ENCODE data around the gene ADARB1. TPM values are rescaled to one million over a fixed set of nuclear protein-coding genes. Genes with fewer than 3 reads are reported as not detected.

The ADARB1 gene
- polyA plus RNA-seq, 1 donor (not counting 4 experiments of a cell fraction or from before 2014, with no cell fraction given): 13.0 TPM

GRCh38 chr21:45076245-45076711, 1.9 kb downstream of the ADARB1 start:
- Histone ChIP-seq H3K4me2 (ENCODE audit: control insufficient read depth, extremely low read depth, insufficient read depth, low read depth, low read length) (peak overlapping the region; percentile 96), H3K79me2 (ENCODE audit: control insufficient read depth, insufficient read depth, low read length) (peaks cover 42% of the 10 kb centered on the region), H3K27me3 (ENCODE audit: control insufficient read depth, extremely low read depth, insufficient read depth, low read length) (no peaks in the 10 kb centered on the region), H3K27ac (ENCODE audit: control insufficient read depth, insufficient read depth, low read length) (no peak overlapping the region), H3K9ac (ENCODE audit: control insufficient read depth, extremely low read depth, insufficient read depth, low read length) (no peak overlapping the region), H2AFZ (ENCODE audit: control insufficient read depth, low read length) (no peak overlapping the region), H3K4me3 (ENCODE audit: control insufficient read depth in 2 of 3, extremely low read depth in 1 of 3, insufficient read depth in 2 of 3, low read depth in 1 of 3, low read length in 3 of 3) (peak overlapping the region; percentile 6 to 83 (median 80)), H3K9me1 (ENCODE audit: control insufficient read depth, extremely low read depth, insufficient read depth, low read length) (no peaks in the 10 kb centered on the region), H3K4me1 (ENCODE audit: control insufficient read depth, extremely low read depth, insufficient read depth, low read length) (peaks cover 26% of the 10 kb centered on the region), H4K20me1 (ENCODE audit: control insufficient read depth, extremely low read depth, insufficient read depth, low read length) (peaks cover 11% of the 10 kb centered on the region), H3K36me3 (ENCODE audit: control insufficient read depth in 2 of 2, extremely low read depth in 1 of 2, insufficient read depth in 2 of 2, low read length in 2 of 2) (no peaks in the 10 kb centered on the region), H3K9me3 (ENCODE audit: control insufficient read depth, low read depth, low read length) (no peaks in the 10 kb centered on the region)
- FAIRE-seq (no peak), DNase-seq (ENCODE audit: low read depth, low spot score) (no peak)
- no peak for TF ChIP-seq CTCF (optimal IDR thresholded peaks at IDR 0.05 in 1 of 3, IDR thresholded peaks at IDR 0.05 in 1 of 3, conservative IDR thresholded peaks at IDR 0.05 in 1 of 3; ENCODE audit: extremely low read depth in 1 of 3, insufficient read depth in 2 of 3, low read length in 3 of 3)
- no peak for TF ChIP-seq EZH2 (IDR thresholded peaks at IDR 0.05; ENCODE audit: low read length)
- dilution Hi-C loops (cut with MboI; ENCODE audit: extremely low pct_ligation_motif_present, low sequenced_read_pairs): no loop called here

GRCh38 chr21:45078371-45078770, 4.0 kb downstream of the ADARB1 start:
- dilution Hi-C loops (cut with MboI; ENCODE audit: extremely low pct_ligation_motif_present, low sequenced_read_pairs): no loop called here
- no peak overlapping the region for H3K27ac ChIP-seq (ENCODE audit: control insufficient read depth, insufficient read depth, low read length)
- H3K4me3 ChIP-seq (ENCODE audit: control insufficient read depth in 2 of 3, extremely low read depth in 1 of 3, insufficient read depth in 2 of 3, low read depth in 1 of 3, low read length in 3 of 3): no peak overlapping the region

More at GRCh38 chr21:45078371-45078770, 4.0 kb downstream of the ADARB1 start:
- Histone ChIP-seq H2AFZ (ENCODE audit: control insufficient read depth, low read length) (no peak overlapping the region), H3K4me2 (ENCODE audit: control insufficient read depth, extremely low read depth, insufficient read depth, low read depth, low read length) (no peak overlapping the region), H3K27me3 (ENCODE audit: control insufficient read depth, extremely low read depth, insufficient read depth, low read length) (no peaks in the 10 kb centered on the region), H3K9me1 (ENCODE audit: control insufficient read depth, extremely low read depth, insufficient read depth, low read length) (no peaks in the 10 kb centered on the region), H3K9ac (ENCODE audit: control insufficient read depth, extremely low read depth, insufficient read depth, low read length) (no peak overlapping the region), H3K9me3 (ENCODE audit: control insufficient read depth, low read depth, low read length) (no peaks in the 10 kb centered on the region), H4K20me1 (ENCODE audit: control insufficient read depth, extremely low read depth, insufficient read depth, low read length) (peaks cover 11% of the 10 kb centered on the region), H3K79me2 (ENCODE audit: control insufficient read depth, insufficient read depth, low read length) (peaks cover 52% of the 10 kb centered on the region), H3K4me1 (ENCODE audit: control insufficient read depth, extremely low read depth, insufficient read depth, low read length) (peaks cover 24% of the 10 kb centered on the region), H3K36me3 (ENCODE audit: control insufficient read depth in 2 of 2, extremely low read depth in 1 of 2, insufficient read depth in 2 of 2, low read length in 2 of 2) (peaks cover 0 to 3% of the 10 kb centered on the region in 2 experiments)
- TF ChIP-seq CTCF (optimal IDR thresholded peaks at IDR 0.05 in 1 of 3, IDR thresholded peaks at IDR 0.05 in 1 of 3, conservative IDR thresholded peaks at IDR 0.05 in 1 of 3; ENCODE audit: extremely low read depth in 1 of 3, insufficient read depth in 2 of 3, low read length in 3 of 3) (no peak), EZH2 (IDR thresholded peaks at IDR 0.05; ENCODE audit: low read length) (no peak)
- DNase-seq (ENCODE audit: low read depth, low spot score): no peak
- FAIRE-seq: no peak
